Right lobe of liver (tissue), 4 donors: ENCODE results near the gene ARSA.

Experiments
- POLR2A ChIP-seq: fragments of 450-650 bp; IDR thresholded peaks from one replicate; pipeline ENCODE4 v1.6.1; 2017; ENCODE audit warnings: antibody characterized with exemption, mild to moderate bottlenecking
- TF ChIP-seq, protein P1 (sequence below), 4 donors: fragments of 200-600 bp in 3 of 4; fragments of 450-650 bp in 1 of 4; IDR thresholded peaks; one replicate each; pipeline versions ENCODE4 v1.5.1 to v1.8.0; 2016 to 2022; ENCODE audit warnings: antibody characterized with exemption in 4 of 4, mild to moderate bottlenecking in 2 of 4
- donor health status: DM: no; HTN: no; CAD: no.
- donor health status: DM: no; HTN: no; CAD: no.
- donor health status: DM: no; HTN: yes; CAD: no.

- TF ChIP-seq, protein P1, sequence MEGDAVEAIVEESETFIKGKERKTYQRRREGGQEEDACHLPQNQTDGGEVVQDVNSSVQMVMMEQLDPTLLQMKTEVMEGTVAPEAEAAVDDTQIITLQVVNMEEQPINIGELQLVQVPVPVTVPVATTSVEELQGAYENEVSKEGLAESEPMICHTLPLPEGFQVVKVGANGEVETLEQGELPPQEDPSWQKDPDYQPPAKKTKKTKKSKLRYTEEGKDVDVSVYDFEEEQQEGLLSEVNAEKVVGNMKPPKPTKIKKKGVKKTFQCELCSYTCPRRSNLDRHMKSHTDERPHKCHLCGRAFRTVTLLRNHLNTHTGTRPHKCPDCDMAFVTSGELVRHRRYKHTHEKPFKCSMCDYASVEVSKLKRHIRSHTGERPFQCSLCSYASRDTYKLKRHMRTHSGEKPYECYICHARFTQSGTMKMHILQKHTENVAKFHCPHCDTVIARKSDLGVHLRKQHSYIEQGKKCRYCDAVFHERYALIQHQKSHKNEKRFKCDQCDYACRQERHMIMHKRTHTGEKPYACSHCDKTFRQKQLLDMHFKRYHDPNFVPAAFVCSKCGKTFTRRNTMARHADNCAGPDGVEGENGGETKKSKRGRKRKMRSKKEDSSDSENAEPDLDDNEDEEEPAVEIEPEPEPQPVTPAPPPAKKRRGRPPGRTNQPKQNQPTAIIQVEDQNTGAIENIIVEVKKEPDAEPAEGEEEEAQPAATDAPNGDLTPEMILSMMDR (IDR thresholded peaks at IDR 0.05): no peak
- TF ChIP-seq POLR2A: no peak
Measured at GRCh38 chr22:50581950-50582492, 45.9 kb downstream of the ARSA start.
